Esophagus muscularis mucosa (tissue), 4 donors: Measurements from ENCODE around the gene MYOF. TPM values are rescaled to one million over a fixed set of nuclear protein-coding genes. Genes with fewer than 3 reads are reported as not detected.

Source experiments
- DNase-seq: peaks from one replicate; pipeline ENCODE4 v3.0.0-alpha.2; 2017; ENCODE audit errors: extremely low spot score
- H3K27ac ChIP-seq, 4 donors: fragments of 200-600 bp; sonication (generic); replicated peaks in 1 of 4; 1 replicate in 3 of 4; 2 replicates in 1 of 4; pipeline ENCODE4 v1.5.1; 2016 to 2019; ENCODE audit warnings: mild to moderate bottlenecking in 1 of 4
- H3K27me3 ChIP-seq, 4 donors: fragments of 200-600 bp; sonication (generic); one replicate each; pipeline versions ENCODE4 v1.5.1 to v1.6.0; 2016 to 2019
- H3K36me3 ChIP-seq, 4 donors: fragments of 200-600 bp; sonication (generic); one replicate each; pipeline ENCODE4 v1.5.1; 2016 to 2019
- H3K4me1 ChIP-seq, 4 donors: fragments of 200-600 bp; sonication (generic); one replicate each; pipeline ENCODE4 v1.5.1; 2016 to 2019
- H3K4me3 ChIP-seq, 4 donors: fragments of 200-600 bp; sonication (generic); 1 replicate in 2 of 4; 2 replicates in 2 of 4; pipeline ENCODE4 v1.5.1; 2016 to 2019; ENCODE audit warnings: mild to moderate bottlenecking in 4 of 4, moderate library complexity in 1 of 4
- H3K9me3 ChIP-seq, 4 donors: fragments of 200-600 bp; sonication (generic); 1 replicate in 3 of 4; 2 replicates in 1 of 4; pipeline ENCODE4 v1.5.1; 2016 to 2019
- EP300 ChIP-seq: sonication (generic); formaldehyde crosslinking; IDR thresholded peaks from one replicate; pipeline ENCODE4 v1.6.1; 2017; ENCODE audit warnings: antibody characterized with exemption
- POLR2A ChIP-seq: fragments of 450-650 bp; IDR thresholded peaks from one replicate; pipeline ENCODE4 v1.6.1; 2017; ENCODE audit warnings: antibody characterized with exemption, moderate library complexity, mild to moderate bottlenecking, low read depth
- POLR2AphosphoS5 ChIP-seq, 2 donors: sonication (generic); formaldehyde crosslinking; IDR thresholded peaks; one replicate each; pipeline ENCODE4 v1.6.1; 2017; ENCODE audit warnings: antibody characterized with exemption in 2 of 2
- WGBS: methylation state at CpG from one replicate; pipeline ENCODE4 v1.1.5; 2018; 5-methylcytosine and 5-hydroxymethylcytosine counted together
- intact Hi-C: fragments of 100-400 bp; cut with DNase I; formaldehyde crosslinking; loops from one replicate; pipeline ENCODE4 v1.15.1; 2023
- total RNA-seq, 4 donors: library from RNA; depleted of rRNA; stranded (reverse); fragments of >200 nt; gene quantifications; one replicate each; pipeline versions ENCODE4 v1.1.0 to v1.2.1, GENCODE V29; 2016
- TF ChIP-seq, protein P1 (sequence below), 3 experiments: fragments of 200-600 bp in 2 of 3; fragments of 450-650 bp in 1 of 3; sonication (generic) in 2 of 3; IDR thresholded peaks; one replicate each; pipeline ENCODE4 v1.5.1; 2017 to 2019; ENCODE audit warnings: antibody characterized with exemption in 3 of 3, mild to moderate bottlenecking in 2 of 3, moderate library complexity in 1 of 3

The MYOF gene
- total RNA-seq, 4 donors from 2014 or later = 71.2 to 120 (median 97.3) TPM

DNA sequence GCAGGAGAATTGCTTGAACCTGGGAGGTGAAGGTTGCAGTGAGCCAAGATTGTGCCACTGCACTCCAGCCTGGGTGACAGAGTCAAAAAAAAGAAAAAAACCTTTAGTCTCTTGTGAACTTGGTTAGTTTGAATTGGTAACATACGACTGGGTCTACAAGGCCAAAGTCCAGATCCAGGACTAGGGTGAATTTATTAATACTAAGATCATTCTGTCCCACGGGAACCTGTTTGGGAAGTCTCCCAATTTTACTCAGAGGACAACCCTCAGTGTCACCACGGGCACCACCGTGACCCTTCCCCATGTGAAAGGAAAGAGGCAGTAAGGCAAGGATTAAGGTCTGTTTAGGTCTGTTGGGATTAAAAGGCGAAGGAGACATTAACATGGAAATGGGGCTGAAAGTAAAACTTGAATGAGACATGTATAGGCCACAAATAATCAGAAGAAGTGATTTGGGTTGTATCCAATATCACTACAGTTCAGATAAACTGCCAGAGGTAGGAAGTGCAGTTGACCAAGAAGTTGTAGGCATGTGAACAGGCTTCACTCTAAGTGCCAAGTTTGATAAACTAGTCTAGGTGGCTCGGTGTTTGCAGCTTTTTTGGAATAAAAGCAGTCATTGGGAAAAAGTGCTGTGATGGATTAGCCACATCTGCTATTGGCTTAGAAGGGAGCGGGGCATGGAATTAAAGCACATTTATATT is 30.7 kb downstream of the MYOF start:
- Histone ChIP-seq H3K27ac (peak overlapping the region in 2 of 4 donors; percentile 2 to 11), H3K9me3 (no peaks in the 10 kb centered on the region), H3K27me3 (no peaks in the 10 kb centered on the region), H3K4me3 (no peak overlapping the region), H3K4me1 (peaks cover 5 to 22% (median 8%) of the 10 kb centered on the region in 4 donors), H3K36me3 (peaks cover 21 to 67% (median 41%) of the 10 kb centered on the region in 4 donors)
- TF ChIP-seq EP300 (no peak), POLR2A (no peak), POLR2AphosphoS5 (IDR thresholded peaks at IDR 0.05) (no peak)
- TF ChIP-seq, protein P1, sequence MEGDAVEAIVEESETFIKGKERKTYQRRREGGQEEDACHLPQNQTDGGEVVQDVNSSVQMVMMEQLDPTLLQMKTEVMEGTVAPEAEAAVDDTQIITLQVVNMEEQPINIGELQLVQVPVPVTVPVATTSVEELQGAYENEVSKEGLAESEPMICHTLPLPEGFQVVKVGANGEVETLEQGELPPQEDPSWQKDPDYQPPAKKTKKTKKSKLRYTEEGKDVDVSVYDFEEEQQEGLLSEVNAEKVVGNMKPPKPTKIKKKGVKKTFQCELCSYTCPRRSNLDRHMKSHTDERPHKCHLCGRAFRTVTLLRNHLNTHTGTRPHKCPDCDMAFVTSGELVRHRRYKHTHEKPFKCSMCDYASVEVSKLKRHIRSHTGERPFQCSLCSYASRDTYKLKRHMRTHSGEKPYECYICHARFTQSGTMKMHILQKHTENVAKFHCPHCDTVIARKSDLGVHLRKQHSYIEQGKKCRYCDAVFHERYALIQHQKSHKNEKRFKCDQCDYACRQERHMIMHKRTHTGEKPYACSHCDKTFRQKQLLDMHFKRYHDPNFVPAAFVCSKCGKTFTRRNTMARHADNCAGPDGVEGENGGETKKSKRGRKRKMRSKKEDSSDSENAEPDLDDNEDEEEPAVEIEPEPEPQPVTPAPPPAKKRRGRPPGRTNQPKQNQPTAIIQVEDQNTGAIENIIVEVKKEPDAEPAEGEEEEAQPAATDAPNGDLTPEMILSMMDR (IDR thresholded peaks at IDR 0.05) = no peak
- 74% methylated on average over 7 of the region's 7 CpGs for WGBS
- intact Hi-C loops = no loop called here
- no peak for DNase-seq

DNA sequence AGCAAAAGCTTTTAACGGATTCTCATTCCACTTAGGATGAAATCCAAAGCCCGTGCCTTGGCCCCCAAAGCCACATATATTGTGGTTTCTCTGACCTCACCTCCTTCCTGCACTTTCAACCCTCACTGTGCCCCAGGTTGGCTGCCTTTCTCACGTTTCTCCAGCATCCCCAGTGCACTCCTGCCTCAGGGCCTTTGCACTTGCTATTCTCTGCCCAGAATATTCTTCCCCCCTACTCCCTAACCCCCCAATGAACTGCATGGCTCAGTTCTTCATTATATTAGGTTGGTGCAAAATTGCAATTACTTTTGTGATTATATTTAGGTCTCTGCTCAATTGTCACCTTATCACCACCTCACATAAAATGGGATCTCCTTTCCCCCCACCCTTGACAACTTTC is 34.2 kb downstream of the MYOF start:
- Histone ChIP-seq H3K9me3 (no peaks in the 10 kb centered on the region), H3K4me3 (no peak overlapping the region), H3K4me1 (peaks cover 26 to 49% (median 39%) of the 10 kb centered on the region in 4 donors), H3K36me3 (peaks cover 10 to 41% (median 31%) of the 10 kb centered on the region in 4 donors), H3K27ac (peak overlapping the region; percentile 99 to 100 (median 99)), H3K27me3 (no peaks in the 10 kb centered on the region)
- no peak for DNase-seq
- TF ChIP-seq, protein P1 (IDR thresholded peaks at IDR 0.05) = no peak
- TF ChIP-seq EP300 = no peak
- TF ChIP-seq POLR2AphosphoS5 (IDR thresholded peaks at IDR 0.05) = no peak
- TF ChIP-seq POLR2A = no peak
- intact Hi-C loops = no loop called here
- 50% methylated on average over 3 of the region's 3 CpGs for WGBS

- Histone ChIP-seq H3K36me3 (peaks cover 10 to 41% (median 30%) of the 10 kb centered on the region in 4 donors), H3K27me3 (no peaks in the 10 kb centered on the region), H3K27ac (peak overlapping the region; percentile 99 to 100 (median 99)), H3K4me3 (no peak overlapping the region), H3K9me3 (no peaks in the 10 kb centered on the region), H3K4me1 (peaks cover 33 to 56% (median 48%) of the 10 kb centered on the region in 4 donors)
- intact Hi-C loops = no loop called here
- WGBS = 72% methylated on average over 6 of the region's 6 CpGs
- DNase-seq = no peak
- TF ChIP-seq POLR2A = no peak
- TF ChIP-seq EP300 = no peak
- TF ChIP-seq, protein P1 (IDR thresholded peaks at IDR 0.05) = no peak
- TF ChIP-seq POLR2AphosphoS5 (IDR thresholded peaks at IDR 0.05) = no peak
These were observed 35.1 kb downstream of the MYOF start for GRCh38 chr10:93447019-93447418.

- DNase-seq = no peak
- peak overlapping the region; percentile 99 to 100 (median 99) for H3K27ac ChIP-seq
- no peaks in the 10 kb centered on the region for H3K9me3 ChIP-seq
- TF ChIP-seq, protein P1 (IDR thresholded peaks at IDR 0.05) = no peak
- TF ChIP-seq POLR2AphosphoS5 (IDR thresholded peaks at IDR 0.05) = no peak
- TF ChIP-seq EP300 = no peak
- TF ChIP-seq POLR2A = no peak
- peaks cover 27 to 58% (median 57%) of the 10 kb centered on the region in 4 donors for H3K4me1 ChIP-seq
- intact Hi-C loops = no loop called here
- H3K27me3 ChIP-seq = no peaks in the 10 kb centered on the region
- WGBS = 66% methylated on average over 7 of the region's 7 CpGs
- no peak overlapping the region for H3K4me3 ChIP-seq
- H3K36me3 ChIP-seq = peaks cover 4 to 33% (median 22%) of the 10 kb centered on the region in 4 donors
These were observed 36.0 kb downstream of the MYOF start for GRCh38 chr10:93445978-93446720.
